Smooth muscle cell (in vitro differentiated cells): ENCODE data around the gene IL1RL2. TPM values are rescaled to one million over a fixed set of nuclear protein-coding genes. Genes with fewer than 3 reads are reported as not detected.

Experiments used
- DNase-seq: peaks from one replicate; lab custom pipeline; 2025; ENCODE audit not compliant: unreplicated experiment; lab: John Stamatoyannopoulos, UW
- H2AFZ ChIP-seq: fragments of 200-600 bp; sonication (generic); 2 replicates; pipeline ENCODE4 v1.6.0; 2016; ENCODE audit warnings: antibody characterized with exemption, low read depth, mild to moderate bottlenecking
- H3F3A ChIP-seq: fragments of 200-600 bp; sonication (generic); 2 replicates; pipeline ENCODE4 v1.6.0; 2017; ENCODE audit warnings: antibody characterized with exemption, low read depth
- H3K27ac ChIP-seq: fragments of 200-600 bp; sonication (generic); 2 replicates; pipeline ENCODE4 v1.5.1; 2016; ENCODE audit warnings: low read depth, mild to moderate bottlenecking
- H3K27me3 ChIP-seq: fragments of 200-600 bp; sonication (generic); 2 replicates; pipeline ENCODE4 v1.6.1; 2016; ENCODE audit warnings: low read depth, mild to moderate bottlenecking
- H3K36me3 ChIP-seq: fragments of 200-600 bp; sonication (generic); 2 replicates; pipeline ENCODE4 v1.5.1; 2016; ENCODE audit warnings: low read depth
- H3K4me1 ChIP-seq: fragments of 200-600 bp; sonication (generic); 2 replicates; pipeline ENCODE4 v1.5.1; 2016; ENCODE audit warnings: low read depth
- H3K4me2 ChIP-seq: fragments of 200-600 bp; sonication (generic); 2 replicates; pipeline ENCODE4 v1.6.0; 2016; ENCODE audit warnings: mild to moderate bottlenecking
- H3K4me3 ChIP-seq: fragments of 200-600 bp; sonication (generic); 2 replicates; pipeline ENCODE4 v1.5.1; 2016; ENCODE audit warnings: mild to moderate bottlenecking
- H3K79me2 ChIP-seq: fragments of 200-600 bp; sonication (generic); 2 replicates; pipeline ENCODE4 v1.6.0; 2016; ENCODE audit warnings: low read depth, mild to moderate bottlenecking
- H3K9ac ChIP-seq: fragments of 200-600 bp; sonication (generic); 2 replicates; pipeline ENCODE4 v1.6.0; 2016; ENCODE audit warnings: low read depth
- H3K9me3 ChIP-seq: fragments of 200-600 bp; sonication (generic); replicated peaks from 2 replicates; pipeline ENCODE4 v1.5.1; 2016; ENCODE audit warnings: low read depth
- H4K20me1 ChIP-seq: fragments of 200-600 bp; sonication (generic); 2 replicates; pipeline ENCODE4 v1.6.0; 2016; ENCODE audit warnings: low read depth
- WGBS: methylation state at CpG from one replicate; pipeline ENCODE4 v1.1.7; 2016; ENCODE audit warnings: low lambda C conversion rate; 5-methylcytosine and 5-hydroxymethylcytosine counted together
- polyA plus RNA-seq: library from polyadenylated mRNA; unstranded; fragments of >200 nt; fragmentation: Nextera tagmentation; extraction: Ambion mirVana; gene quantifications from 2 replicates; pipeline ENCODE4 v1.2.1, GENCODE V29; 2016
- total RNA-seq: library from RNA; depleted of rRNA; stranded (reverse); fragments of >200 nt; gene quantifications from 2 replicates; pipeline ENCODE4 v1.2.3, GENCODE V29; 2014
- TF ChIP-seq, protein P1 (sequence below): fragments of 200-600 bp; sonication (generic); IDR thresholded peaks from 2 replicates; pipeline ENCODE4 v1.5.1; 2017; ENCODE audit warnings: borderline replicate concordance, mild to moderate bottlenecking, antibody characterized with exemption; ENCODE audit not compliant: insufficient read depth, poor library complexity, severe bottlenecking

Gene IL1RL2
- total and polyA plus RNA-seq, 2 experiments from 2014 or later = 0.10 to 0.13 TPM

DNA sequence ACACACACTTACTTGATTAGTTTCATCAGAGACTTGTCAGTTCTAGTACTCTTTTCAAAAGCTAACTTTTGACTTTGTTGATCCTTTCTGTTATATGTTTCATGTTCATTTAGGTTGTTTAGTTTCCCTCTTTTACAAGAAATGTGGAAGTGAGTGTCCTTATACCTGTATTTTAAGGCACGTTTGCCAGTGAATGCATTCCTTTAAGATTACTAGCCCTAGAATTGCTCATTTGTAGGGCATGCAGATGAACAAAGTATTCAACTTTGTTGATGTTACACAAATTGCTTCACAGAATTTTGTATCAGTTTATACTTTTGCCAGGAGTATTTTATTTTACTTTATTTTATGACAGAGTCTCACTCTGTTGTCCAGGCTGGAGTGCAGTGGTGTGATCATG lies 6.3 kb downstream of the IL1RL2 start:
- Histone ChIP-seq H3K9me3 (no peaks in the 10 kb centered on the region), H3F3A (no peaks in the 10 kb centered on the region), H3K27me3 (no peaks in the 10 kb centered on the region), H3K9ac (no peak overlapping the region), H3K4me1 (no peaks in the 10 kb centered on the region), H3K36me3 (no peaks in the 10 kb centered on the region), H3K4me3 (no peak overlapping the region), H3K79me2 (no peaks in the 10 kb centered on the region), H4K20me1 (no peaks in the 10 kb centered on the region), H2AFZ (no peak overlapping the region), H3K4me2 (no peak overlapping the region), H3K27ac (peak overlapping the region; percentile 36)
- TF ChIP-seq, protein P1, sequence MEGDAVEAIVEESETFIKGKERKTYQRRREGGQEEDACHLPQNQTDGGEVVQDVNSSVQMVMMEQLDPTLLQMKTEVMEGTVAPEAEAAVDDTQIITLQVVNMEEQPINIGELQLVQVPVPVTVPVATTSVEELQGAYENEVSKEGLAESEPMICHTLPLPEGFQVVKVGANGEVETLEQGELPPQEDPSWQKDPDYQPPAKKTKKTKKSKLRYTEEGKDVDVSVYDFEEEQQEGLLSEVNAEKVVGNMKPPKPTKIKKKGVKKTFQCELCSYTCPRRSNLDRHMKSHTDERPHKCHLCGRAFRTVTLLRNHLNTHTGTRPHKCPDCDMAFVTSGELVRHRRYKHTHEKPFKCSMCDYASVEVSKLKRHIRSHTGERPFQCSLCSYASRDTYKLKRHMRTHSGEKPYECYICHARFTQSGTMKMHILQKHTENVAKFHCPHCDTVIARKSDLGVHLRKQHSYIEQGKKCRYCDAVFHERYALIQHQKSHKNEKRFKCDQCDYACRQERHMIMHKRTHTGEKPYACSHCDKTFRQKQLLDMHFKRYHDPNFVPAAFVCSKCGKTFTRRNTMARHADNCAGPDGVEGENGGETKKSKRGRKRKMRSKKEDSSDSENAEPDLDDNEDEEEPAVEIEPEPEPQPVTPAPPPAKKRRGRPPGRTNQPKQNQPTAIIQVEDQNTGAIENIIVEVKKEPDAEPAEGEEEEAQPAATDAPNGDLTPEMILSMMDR = no peak
- DNase-seq = no peak
- 41% methylated on average over 1 of the region's 1 CpG for WGBS

DNA sequence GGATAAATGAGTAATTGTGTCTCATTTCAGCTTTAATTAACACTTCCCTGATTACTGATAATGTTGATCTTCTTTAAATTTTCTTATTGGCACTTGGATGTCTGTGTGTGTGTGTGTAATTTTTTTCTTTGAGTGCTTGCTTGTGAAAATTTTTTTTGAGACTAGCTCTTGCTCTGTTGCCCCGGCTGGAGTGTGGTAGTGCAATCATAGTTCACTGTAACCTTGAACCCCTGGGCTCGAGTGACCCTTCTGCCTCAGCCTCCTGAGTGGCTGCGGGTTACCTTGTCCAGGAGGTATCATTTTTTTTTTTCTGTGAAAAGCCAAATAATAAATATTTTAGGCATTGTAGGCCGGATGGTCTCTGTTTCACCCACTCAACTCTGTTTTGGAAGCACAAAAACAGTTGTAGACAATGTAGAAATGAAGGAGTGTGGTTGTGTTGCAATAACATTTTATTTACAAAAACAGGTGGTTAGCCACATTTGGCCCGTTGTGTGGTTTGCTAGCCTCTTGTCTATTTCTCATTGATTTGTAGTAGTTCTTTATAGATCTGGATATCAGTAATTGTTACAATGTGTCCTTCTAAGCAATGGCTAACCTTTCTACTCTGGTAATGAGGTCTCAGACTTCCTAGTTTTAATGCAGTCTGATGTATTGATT lies 7.9 kb downstream of the IL1RL2 start:
- Histone ChIP-seq H3K4me1 (no peaks in the 10 kb centered on the region), H4K20me1 (no peaks in the 10 kb centered on the region), H3K9me3 (no peaks in the 10 kb centered on the region), H3K36me3 (no peaks in the 10 kb centered on the region), H3F3A (no peaks in the 10 kb centered on the region), H3K4me2 (no peak overlapping the region), H3K4me3 (no peak overlapping the region), H3K9ac (no peak overlapping the region), H3K79me2 (no peaks in the 10 kb centered on the region), H2AFZ (no peak overlapping the region), H3K27me3 (no peaks in the 10 kb centered on the region), H3K27ac (no peak overlapping the region)
- DNase-seq = no peak
- TF ChIP-seq, protein P1 = no peak
- 85% methylated on average over 5 of the region's 5 CpGs for WGBS

DNA sequence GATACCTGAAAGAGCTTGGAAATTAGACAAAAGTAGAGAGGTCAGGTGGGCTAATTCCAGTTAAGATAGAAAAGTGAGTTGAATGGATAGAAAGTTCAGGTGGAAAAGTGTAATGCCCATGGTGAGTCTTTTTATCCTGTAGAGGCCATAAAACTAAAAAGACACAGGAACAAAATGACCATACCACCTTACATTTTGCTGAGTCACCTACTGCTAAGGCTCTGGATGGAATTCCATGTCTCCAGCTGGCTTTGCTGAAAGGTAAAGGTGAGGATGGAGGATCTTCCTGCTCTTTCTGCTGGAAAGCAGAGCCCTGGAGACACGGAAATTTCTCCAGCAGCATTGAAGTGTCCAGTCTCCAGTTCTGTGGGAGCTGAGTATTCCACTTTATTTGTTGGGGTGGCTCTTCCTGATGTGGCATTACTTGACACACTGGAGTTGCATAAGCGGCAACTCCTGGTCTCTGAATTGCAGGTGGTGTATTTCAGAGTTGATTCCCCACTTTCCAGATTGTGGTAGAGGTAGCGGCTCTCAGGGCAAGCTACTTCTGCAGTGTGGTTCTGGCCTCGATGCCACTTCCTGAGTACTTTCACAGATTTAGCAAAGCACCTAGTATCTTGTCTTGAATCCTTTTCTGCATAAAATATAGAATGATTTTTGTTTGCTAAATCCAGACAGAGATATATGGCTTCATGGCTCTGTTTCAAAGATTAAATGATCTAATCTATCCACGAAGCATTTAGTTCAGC lies 10.7 kb downstream of the IL1RL2 start:
- DNase-seq = no peak
- Histone ChIP-seq H3K4me2 (no peak overlapping the region), H3K4me3 (no peak overlapping the region), H3K36me3 (no peaks in the 10 kb centered on the region), H3K27ac (no peak overlapping the region), H4K20me1 (no peaks in the 10 kb centered on the region), H3K79me2 (no peaks in the 10 kb centered on the region), H3K9me3 (no peaks in the 10 kb centered on the region), H3F3A (no peaks in the 10 kb centered on the region), H3K4me1 (no peaks in the 10 kb centered on the region), H3K27me3 (no peaks in the 10 kb centered on the region), H2AFZ (no peak overlapping the region), H3K9ac (no peak overlapping the region)
- TF ChIP-seq, protein P1 = no peak
- 94% methylated on average over 5 of the region's 5 CpGs for WGBS
